HG02970 (cell line): Measurements from ENCODE around the gene DVL2.
"Not testable (repeated sequence)": the region's sequence is repeated elsewhere in the genome, so short reads cannot be mapped to it uniquely, and the experiment has no call there.

Experiments used
- ATAC-seq: cut with Tn5 transposase; IDR thresholded peaks from one replicate; pipeline ENCODE4 v1.9.1; 2021; ENCODE audit warnings: mild to moderate bottlenecking, moderate library complexity, moderate number of reproducible peaks; ENCODE audit not compliant: unreplicated experiment, low FRiP score

DVL2 gene

GRCh38 chr17:7258731-7259554 lies 24.6 kb upstream of the DVL2 start:
- no peak for ATAC-seq

GRCh38 chr17:7256766-7257456 lies 22.6 kb upstream of the DVL2 start:
- ATAC-seq: no peak

DNA sequence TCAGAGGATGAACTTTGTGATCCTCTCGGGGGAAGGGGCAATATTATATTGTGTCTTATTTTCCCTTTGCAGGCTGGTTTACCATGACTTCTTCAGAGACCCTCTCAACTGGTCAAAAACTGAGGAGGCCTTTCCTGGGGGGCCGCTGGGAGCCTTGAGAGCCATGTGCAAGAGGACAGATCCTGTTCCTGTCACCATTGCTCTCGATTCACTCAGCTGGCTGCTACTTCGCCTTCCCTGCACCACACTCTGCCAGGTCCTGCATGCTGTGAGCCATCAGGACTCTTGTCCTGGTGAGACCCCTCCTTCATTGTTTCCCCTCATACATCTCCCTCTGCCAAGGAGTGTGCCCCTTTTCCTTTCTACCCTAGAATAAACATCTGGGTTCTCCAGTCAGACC lies 20.2 kb upstream of the DVL2 start:
- no peak for ATAC-seq

GRCh38 chr17:7253082-7253481 lies 18.8 kb upstream of the DVL2 start:
- ATAC-seq: no peak

GRCh38 chr17:7252176-7253043 lies 18.1 kb upstream of the DVL2 start, which contains the start of gene ELP5:
Gene ELP5, plus strand, starts transcription at chr17:7252215. Its CDS starts 336 bp downstream, at chr17:7252551.
- peak; percentile 43 for ATAC-seq

DNA sequence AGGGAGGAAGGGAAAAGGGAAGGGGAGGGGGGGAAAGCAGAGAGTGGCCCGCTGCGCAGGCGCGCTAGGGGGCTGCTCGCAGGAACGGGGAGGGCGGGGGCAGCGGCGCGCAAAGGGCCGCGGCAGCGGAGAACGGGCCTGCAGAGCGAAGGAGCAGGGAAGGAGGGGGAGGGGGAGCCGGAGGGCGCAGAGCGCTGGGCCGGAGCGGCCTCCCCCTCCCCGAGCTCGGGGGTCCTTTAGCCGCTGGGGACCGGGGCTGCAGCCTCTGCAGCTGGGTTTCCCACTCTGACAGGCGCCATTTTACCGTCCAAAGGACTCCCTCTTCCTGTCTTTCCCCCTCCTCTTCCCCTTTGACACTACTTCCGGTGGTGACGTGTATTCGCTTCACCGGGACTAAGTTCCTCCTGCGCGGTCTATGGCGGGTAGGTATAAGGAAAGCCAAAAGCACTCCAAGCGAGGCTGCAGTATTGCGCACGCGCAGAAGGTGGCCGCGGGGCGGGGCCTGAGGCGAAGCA lies 17.4 kb upstream of the DVL2 start, which contains the start of gene CTDNEP1:
CTDNEP1 (minus strand) TSS at position 74 of the 515 bp plus-strand sequence. CDS start 438 bp downstream, outside the sequence.
- ATAC-seq: peak; percentile 82

GRCh38 chr17:7250695-7251627 lies 16.6 kb upstream of the DVL2 start:
- no peak for ATAC-seq

DNA sequence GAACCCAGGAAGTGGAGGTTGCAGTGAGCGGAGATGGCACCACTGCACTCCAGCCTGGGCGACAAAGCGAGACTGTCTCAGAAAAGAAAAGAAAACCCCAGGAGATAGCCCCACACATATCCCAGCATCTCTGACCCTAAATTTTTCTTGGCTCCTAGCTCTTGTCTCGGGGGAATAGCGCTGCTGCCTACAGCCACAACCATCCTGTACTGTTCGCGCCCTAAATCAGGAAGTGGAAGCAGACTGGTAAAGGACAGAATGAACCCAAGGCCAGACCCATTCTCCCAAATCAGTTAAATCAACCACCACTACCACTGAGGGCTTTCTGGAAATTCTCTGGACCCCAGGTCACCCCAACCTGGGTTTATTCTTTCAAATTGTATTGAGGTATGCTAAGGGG lies 15.5 kb upstream of the DVL2 start:
- no peak for ATAC-seq

DNA sequence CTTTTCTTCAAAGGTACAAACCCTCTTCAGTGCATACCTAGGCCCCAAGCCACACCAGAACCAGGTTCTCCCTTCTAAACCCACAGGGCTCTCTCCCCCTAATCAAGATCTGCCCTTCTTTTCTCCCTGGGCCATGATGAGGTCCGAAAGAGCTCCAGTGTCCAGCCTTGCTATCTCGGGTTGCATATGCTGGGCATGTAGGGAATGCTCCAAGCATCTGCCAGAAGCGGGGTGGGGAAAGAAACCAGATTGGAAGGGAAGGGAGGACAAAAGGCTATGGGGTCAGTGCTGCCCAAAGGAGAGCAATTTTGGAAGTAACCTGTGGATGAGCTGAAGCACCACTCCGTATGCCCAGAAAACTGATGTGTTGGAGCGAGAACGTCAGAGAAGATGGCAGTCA lies 14.9 kb upstream of the DVL2 start:
- ATAC-seq: no peak

GRCh38 chr17:7248796-7249195 lies 14.5 kb upstream of the DVL2 start:
- ATAC-seq: no peak

GRCh38 chr17:7246779-7247178 lies 12.5 kb upstream of the DVL2 start:
- no peak for ATAC-seq

DNA sequence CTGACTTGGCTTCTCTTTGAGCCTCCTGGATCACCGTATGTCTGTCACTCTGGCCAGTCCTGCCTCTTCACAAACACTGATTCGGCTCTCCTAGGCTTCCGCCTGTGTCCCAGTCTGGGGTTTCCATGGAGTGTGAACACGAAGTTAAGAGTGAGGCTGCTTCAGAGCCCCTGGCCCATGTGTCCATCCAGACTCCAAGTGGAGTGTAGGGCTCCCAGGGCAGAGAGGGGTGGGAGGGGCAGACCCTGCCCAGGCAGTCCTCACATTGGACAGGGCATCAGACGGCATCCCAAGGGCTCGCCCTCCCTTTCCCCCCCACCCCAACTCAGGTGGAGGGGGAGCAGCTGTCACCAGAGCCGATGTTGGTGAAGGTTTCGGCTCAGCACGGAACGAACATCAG lies 9.5 kb upstream of the DVL2 start:
- not testable (repeated sequence) for ATAC-seq

DNA sequence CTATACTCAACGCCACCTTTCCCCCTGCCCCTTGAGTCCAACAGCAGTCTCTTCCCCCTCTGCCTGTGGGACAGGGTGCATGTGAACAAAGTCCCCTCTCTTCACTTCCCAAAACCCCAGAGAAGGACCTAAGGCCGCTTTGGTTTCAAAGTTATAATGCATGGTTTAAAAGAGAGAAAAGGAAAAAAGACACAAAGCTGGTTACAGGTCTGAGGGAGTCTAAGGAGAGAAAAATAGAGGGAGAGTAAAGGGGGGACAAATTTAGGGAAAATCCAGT lies 9.1 kb upstream of the DVL2 start:
- no peak for ATAC-seq

DNA sequence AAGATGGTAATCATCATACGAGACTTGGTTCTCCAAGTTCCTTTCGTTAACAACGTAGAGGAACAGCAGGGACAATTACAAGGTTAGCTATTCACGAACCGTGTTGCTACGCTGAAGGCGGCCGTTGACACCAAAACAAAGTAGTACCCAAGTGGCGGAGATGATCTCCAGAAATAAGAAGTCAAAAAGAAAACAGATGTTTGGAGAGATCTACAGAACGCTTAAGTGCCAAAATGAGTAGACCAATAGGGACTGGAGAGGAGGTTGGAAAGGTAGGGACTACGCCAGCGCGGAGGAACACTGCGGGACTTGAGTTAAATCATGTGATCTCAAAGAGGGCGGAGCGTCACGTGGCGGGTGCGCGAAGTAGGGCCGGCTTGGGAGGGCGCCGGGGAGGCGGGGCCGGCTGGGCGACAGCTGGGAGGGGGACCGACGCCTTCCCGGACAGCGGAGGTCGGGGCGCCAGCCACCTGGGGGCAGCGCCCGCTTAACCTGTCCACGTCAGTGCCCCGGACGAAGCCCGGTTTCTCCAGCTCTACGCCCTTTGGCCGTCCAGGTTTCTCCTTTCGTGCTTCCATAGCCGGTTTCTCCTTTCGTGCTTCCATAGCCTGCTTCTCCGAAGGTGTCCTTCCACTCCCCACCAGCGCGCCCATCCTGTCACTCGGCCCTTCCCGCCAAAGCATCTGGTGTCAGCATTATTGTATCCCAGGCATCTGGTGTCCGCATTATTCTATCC lies 8.6 kb upstream of the DVL2 start:
- ATAC-seq: peak; percentile 50

GRCh38 chr17:7241783-7242716 lies 7.7 kb upstream of the DVL2 start, which contains the start of gene GABARAP:
Gene GABARAP, minus strand, starts transcription at chr17:7242449. Its CDS starts 119 bp downstream, at chr17:7242330.
- peak; percentile 39 for ATAC-seq

- ATAC-seq: no peak
Measured at GRCh38 chr17:7241090-7241733, 6.9 kb upstream of the DVL2 start.

DNA sequence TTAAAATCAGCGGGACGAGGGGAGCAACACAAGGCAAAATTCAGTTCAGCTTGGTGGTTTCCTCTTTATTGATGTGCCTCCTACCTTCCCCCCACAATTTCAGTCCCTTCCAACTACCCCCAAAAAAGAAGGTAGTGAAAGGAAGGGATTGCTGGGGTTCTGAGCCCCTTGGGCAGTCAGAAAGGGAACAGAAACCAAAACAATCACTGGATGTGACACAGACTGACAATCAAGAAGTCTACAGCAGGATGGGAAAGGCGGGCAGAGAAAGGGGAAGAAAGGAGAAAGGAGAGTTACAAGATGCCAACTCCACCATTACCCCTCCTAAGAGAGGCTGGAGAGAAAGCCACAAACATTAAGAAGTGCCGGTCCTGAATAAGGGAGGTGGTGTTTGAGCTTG lies 6.1 kb upstream of the DVL2 start:
- no peak for ATAC-seq
